ENCODE results near the gene ARID3B. TPM values are rescaled to one million over a fixed set of nuclear protein-coding genes. Genes with fewer than 3 reads are reported as not detected.

ARID3B gene
- total RNA-seq = 10 to 100 TPM in 1 of 4 donors, 1 to 10 TPM in 3; 6.7 to 12.3 (median 8.4) TPM

- no peaks in the 10 kb centered on the region for H3K9me3 ChIP-seq
- peak in 2 of 3 donors; percentile 8 to 28 for TF ChIP-seq POLR2AphosphoS5 (IDR thresholded peaks at IDR 0.05)
- no peak for TF ChIP-seq EP300 (IDR thresholded peaks at IDR 0.05)
- no peak for TF ChIP-seq CTCF (IDR thresholded peaks at IDR 0.05)
- no peak for TF ChIP-seq POLR2A (IDR thresholded peaks at IDR 0.05)
- WGBS = under 1% methylated on average over 42 of the region's 73 CpGs
- H3K36me3 ChIP-seq = no peaks in the 10 kb centered on the region
- H3K27ac ChIP-seq = peak within 1 kb of the TSS; percentile 56
- peak within 1 kb of the TSS; percentile 90 for H3K4me3 ChIP-seq
- peaks cover 43% of the 10 kb centered on the region for H3K4me1 ChIP-seq
- peak; percentile 98 to 99 for DNase-seq (ENCODE audit: low spot score in 2 of 2)
- no peaks in the 10 kb centered on the region for H3K27me3 ChIP-seq
These were observed at the start of gene ARID3B for GRCh38 chr15:74540761-74541493. Gene ARID3B, plus strand, starts transcription at chr15:74541220. Its CDS starts 2,717 bp downstream, at chr15:74543937.

GRCh38 chr15:74496648-74497047 is 44.4 kb upstream of the ARID3B start:
- WGBS = 92% methylated on average over 3 of the region's 3 CpGs
- DNase-seq (ENCODE audit: low spot score in 2 of 2) = no peak
- no peak overlapping the region for H3K4me3 ChIP-seq
- H3K27me3 ChIP-seq = no peaks in the 10 kb centered on the region
- no peaks in the 10 kb centered on the region for H3K9me3 ChIP-seq
- no peaks in the 10 kb centered on the region for H3K4me1 ChIP-seq
- no peak overlapping the region for H3K27ac ChIP-seq
- no peaks in the 10 kb centered on the region for H3K36me3 ChIP-seq
- TF ChIP-seq CTCF (IDR thresholded peaks at IDR 0.05) (no peak), POLR2A (IDR thresholded peaks at IDR 0.05) (no peak), EP300 (IDR thresholded peaks at IDR 0.05) (no peak), POLR2AphosphoS5 (IDR thresholded peaks at IDR 0.05) (no peak)

- Histone ChIP-seq H3K4me3 (no peak overlapping the region), H3K27me3 (no peaks in the 10 kb centered on the region), H3K27ac (no peak overlapping the region), H3K9me3 (no peaks in the 10 kb centered on the region), H3K4me1 (no peaks in the 10 kb centered on the region), H3K36me3 (no peaks in the 10 kb centered on the region)
- no peak for DNase-seq (ENCODE audit: low spot score in 2 of 2)
- no peak for TF ChIP-seq CTCF (IDR thresholded peaks at IDR 0.05)
- TF ChIP-seq EP300 (IDR thresholded peaks at IDR 0.05) = no peak
- no peak for TF ChIP-seq POLR2AphosphoS5 (IDR thresholded peaks at IDR 0.05)
- no peak for TF ChIP-seq POLR2A (IDR thresholded peaks at IDR 0.05)
- 63% methylated on average over 2 of the region's 2 CpGs for WGBS
These were observed 43.4 kb upstream of the ARID3B start for GRCh38 chr15:74497584-74497983.

GRCh38 chr15:74499366-74499765 is 41.7 kb upstream of the ARID3B start:
- H3K27ac ChIP-seq = no peak overlapping the region
- 92% methylated on average over 2 of the region's 2 CpGs for whole genome bisulfite sequencing
- H3K4me1 ChIP-seq = no peaks in the 10 kb centered on the region
- TF ChIP-seq CTCF (IDR thresholded peaks at IDR 0.05) (no peak), POLR2AphosphoS5 (IDR thresholded peaks at IDR 0.05) (no peak)
- DNase-seq (ENCODE audit: low spot score in 2 of 2) = no peak
- no peaks in the 10 kb centered on the region for H3K9me3 ChIP-seq
- H3K4me3 ChIP-seq = no peak overlapping the region
- no peaks in the 10 kb centered on the region for H3K36me3 ChIP-seq
- H3K27me3 ChIP-seq = no peaks in the 10 kb centered on the region

- WGBS = 89% methylated on average over 2 of the region's 2 CpGs
- Histone ChIP-seq H3K9me3 (no peaks in the 10 kb centered on the region), H3K36me3 (no peaks in the 10 kb centered on the region), H3K27ac (no peak overlapping the region), H3K27me3 (no peaks in the 10 kb centered on the region), H3K4me1 (no peaks in the 10 kb centered on the region), H3K4me3 (no peak overlapping the region)
- no peak for DNase-seq (ENCODE audit: low spot score in 2 of 2)
- TF ChIP-seq POLR2A (IDR thresholded peaks at IDR 0.05) = no peak
- TF ChIP-seq POLR2AphosphoS5 (IDR thresholded peaks at IDR 0.05) = no peak
- no peak for TF ChIP-seq EP300 (IDR thresholded peaks at IDR 0.05)
- no peak for TF ChIP-seq CTCF (IDR thresholded peaks at IDR 0.05)
These were observed 40.6 kb upstream of the ARID3B start for GRCh38 chr15:74500401-74500800.

Data from suprapubic skin (tissue), 4 donors.